ENCODE results near the gene CAGE1. TPM values are rescaled to one million over a fixed set of nuclear protein-coding genes. Genes with fewer than 3 reads are reported as not detected.

The CAGE1 gene
- total RNA-seq, 2 donors from 2014 or later, result 0.06 TPM; not detected in 1

DNA sequence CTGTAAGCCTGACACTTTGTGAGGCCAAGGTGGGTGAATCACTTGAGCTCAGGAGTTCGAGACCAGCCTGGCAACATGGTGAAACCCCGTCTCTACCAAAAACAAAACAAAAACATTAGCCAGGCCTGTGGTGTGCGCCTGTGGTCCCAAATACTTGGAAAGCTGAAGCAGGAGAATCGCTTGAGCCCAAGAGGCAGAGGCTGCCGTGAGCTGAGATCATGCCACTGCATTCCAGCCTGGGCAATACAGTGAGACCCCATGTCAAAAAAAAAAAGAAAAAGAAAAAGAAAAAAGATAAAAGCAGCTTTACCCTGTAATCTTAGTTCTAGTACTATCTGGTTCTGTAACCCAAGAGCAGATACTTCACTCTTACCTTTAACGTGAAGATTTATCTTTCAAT lies 104.1 kb downstream of the CAGE1 start:
- no peak for DNase-seq
- no peak for ATAC-seq
- intact Hi-C loops (cut with DNase I), result no loop called here

- intact Hi-C loops (cut with DNase I), result no loop called here
- ATAC-seq, result no peak
- no peak for DNase-seq
These were observed 105.9 kb downstream of the CAGE1 start for GRCh38 chr6:7283676-7284075.

DNA sequence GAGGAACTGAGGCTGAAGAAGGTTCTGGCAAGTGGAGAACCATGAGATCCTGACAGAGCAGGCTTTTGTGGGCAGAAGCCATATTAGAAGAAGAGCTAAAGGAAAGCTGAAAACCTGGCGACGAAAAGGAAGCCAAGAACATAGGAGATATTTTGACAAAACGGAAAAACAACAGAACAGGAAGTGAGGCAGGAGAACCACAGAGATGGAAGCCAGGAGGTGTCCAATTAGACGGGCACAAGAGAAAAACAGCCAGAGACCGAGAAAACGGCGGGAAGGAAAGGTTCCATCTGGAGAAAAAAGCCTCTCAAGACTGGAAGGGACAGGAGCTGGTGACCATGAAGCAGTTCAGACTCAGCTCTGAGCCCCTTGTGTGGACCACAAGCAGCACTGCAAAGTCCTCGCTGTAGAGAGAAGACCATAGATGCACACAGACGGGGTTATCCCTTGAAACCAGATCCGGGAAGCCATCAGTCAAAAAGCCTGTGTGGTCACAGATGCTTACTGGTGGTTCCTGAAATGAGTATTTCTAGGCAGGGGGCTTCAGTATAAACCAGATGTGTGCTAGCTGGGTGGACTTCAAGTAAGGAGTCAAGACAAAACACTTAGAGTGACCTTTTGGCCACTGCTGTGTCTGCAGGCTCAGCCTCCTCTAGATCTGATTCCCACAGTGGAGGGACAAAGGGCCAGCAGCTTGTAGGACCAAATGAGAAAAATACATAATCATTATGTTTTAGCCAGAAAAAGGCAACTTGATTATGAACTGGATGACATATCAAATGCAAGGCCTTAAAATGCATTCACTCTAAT lies 107.2 kb downstream of the CAGE1 start:
- DNase-seq, result no peak
- intact Hi-C loops (cut with DNase I), result no loop called here
- ATAC-seq, result no peak

Other genes starting within 250 kb of the CAGE1 start
- 10 to 100 TPM; 84.0 to 98.6 TPM for gene SSR1, start 76.5 kb downstream of the CAGE1 start, total RNA-seq
- gene RIOK1, start 66 bp upstream of the CAGE1 start, total RNA-seq, result 10 to 100 TPM in 1 of 2 donors, 1 to 10 TPM in 1; 10.0 to 16.4 TPM
- gene DSP, start 151.9 kb upstream of the CAGE1 start, total RNA-seq, result 100 to 1,000 TPM; 179 to 198 TPM
- gene SNRNP48, start 200.5 kb upstream of the CAGE1 start, total RNA-seq, result 10 to 100 TPM; 10.3 to 12.6 TPM